Measurements from ENCODE around the gene BATF2.

Gene BATF2

GRCh38 chr11:64960719-64961118, 36.1 kb downstream of the BATF2 start:
- DNase-seq = no peak

GRCh38 chr11:64959498-64959897, 37.3 kb downstream of the BATF2 start:
- DNase-seq = no peak

GRCh38 chr11:64954201-64954600, 42.6 kb downstream of the BATF2 start:
- DNase-seq = no peak

- no peak for DNase-seq
These were observed 45.2 kb downstream of the BATF2 start for GRCh38 chr11:64951529-64951928.

- DNase-seq = no peak
These were observed 49.5 kb downstream of the BATF2 start for GRCh38 chr11:64947208-64947814.

Data from NCI-H82 (cell line).